ENCODE measurements around the gene EDDM3A.
"Not testable (repeated sequence)": the region's sequence is repeated elsewhere in the genome, so short reads cannot be mapped to it uniquely, and the experiment has no call there.

DNA sequence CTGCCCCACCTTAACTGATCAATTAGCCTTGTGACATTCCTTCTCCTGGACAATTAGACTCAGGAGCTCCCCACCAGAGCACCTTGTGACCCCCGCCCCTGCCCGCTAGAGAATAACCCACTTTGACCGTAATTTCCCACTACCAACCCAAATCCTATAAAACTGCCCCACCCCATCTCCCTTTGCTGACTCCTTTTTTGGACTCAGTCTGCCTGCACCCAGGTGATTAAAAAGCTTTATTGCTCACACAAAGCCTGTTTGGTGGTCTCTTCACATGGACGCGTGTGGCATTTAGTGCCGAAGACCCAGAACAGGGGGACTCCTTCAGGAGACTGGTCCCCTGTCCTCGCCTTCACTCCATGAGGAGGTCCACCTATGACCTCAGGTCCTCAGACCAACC, 44.7 kb upstream of the EDDM3A start:
- TF ChIP-seq POLR2A (IDR thresholded peaks at IDR 0.05) = not testable (repeated sequence)
- TF ChIP-seq, protein P1, sequence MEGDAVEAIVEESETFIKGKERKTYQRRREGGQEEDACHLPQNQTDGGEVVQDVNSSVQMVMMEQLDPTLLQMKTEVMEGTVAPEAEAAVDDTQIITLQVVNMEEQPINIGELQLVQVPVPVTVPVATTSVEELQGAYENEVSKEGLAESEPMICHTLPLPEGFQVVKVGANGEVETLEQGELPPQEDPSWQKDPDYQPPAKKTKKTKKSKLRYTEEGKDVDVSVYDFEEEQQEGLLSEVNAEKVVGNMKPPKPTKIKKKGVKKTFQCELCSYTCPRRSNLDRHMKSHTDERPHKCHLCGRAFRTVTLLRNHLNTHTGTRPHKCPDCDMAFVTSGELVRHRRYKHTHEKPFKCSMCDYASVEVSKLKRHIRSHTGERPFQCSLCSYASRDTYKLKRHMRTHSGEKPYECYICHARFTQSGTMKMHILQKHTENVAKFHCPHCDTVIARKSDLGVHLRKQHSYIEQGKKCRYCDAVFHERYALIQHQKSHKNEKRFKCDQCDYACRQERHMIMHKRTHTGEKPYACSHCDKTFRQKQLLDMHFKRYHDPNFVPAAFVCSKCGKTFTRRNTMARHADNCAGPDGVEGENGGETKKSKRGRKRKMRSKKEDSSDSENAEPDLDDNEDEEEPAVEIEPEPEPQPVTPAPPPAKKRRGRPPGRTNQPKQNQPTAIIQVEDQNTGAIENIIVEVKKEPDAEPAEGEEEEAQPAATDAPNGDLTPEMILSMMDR (IDR thresholded peaks at IDR 0.05) = not testable (repeated sequence)
